K562 (cell line): Measurements from ENCODE around the gene RACGAP1. TPM values are rescaled to one million over a fixed set of nuclear protein-coding genes. Genes with fewer than 3 reads are reported as not detected.

ENCODE experiments used
- ATAC-seq: fragments of 200-7000 bp; cut with Tn5 transposase; 3 replicates; pipeline ENCODE4 v1.9.1; 2020; ENCODE audit warnings: moderate library complexity
- BruUV-seq: library from RNA; stranded (reverse); fragments of 400-500 nt; replicated peaks from 2 replicates; lab custom pipeline; 2021; lab: Mats Ljungman, UMichigan
- CTCF ChIA-PET: fragments of 300-600 bp; formaldehyde crosslinking; extraction: SDS; loops from one replicate; lab custom pipeline; 2021; ENCODE audit warnings: low intra/inter-chr PET ratio; lab: Yijun Ruan, JAX
- POLR2A ChIA-PET: fragments of 300-600, 350-650 bp; sonication (Branson Sonifier 250); formaldehyde crosslinking; extraction: SDS; loops from one replicate; lab custom pipeline; 2021; ENCODE audit warnings: antibody characterized with exemption, inconsistent platforms; lab: Yijun Ruan, JAX
- DNase-seq, 4 experiments: peaks; one replicate each; pipeline versions ENCODE4 v3.0.0 to v3.0.0-alpha.2; 2011 to 2018; ENCODE audit warnings: low spot score in 3 of 4, mixed read lengths in 3 of 4; ENCODE audit errors: extremely low read depth in 1 of 4
- FAIRE-seq: peaks from 2 replicates; lab custom pipeline; 2011; peaks lifted over from hg19 to GRCh38; lab: Jason Lieb, UNC
- H2AFZ ChIP-seq: 2 replicates; pipeline ENCODE4 v1.6.0; 2011; ENCODE audit warnings: low read depth, low read length, control low read depth, inconsistent platforms
- H3K27ac ChIP-seq: fragments of 200-600 bp; 3 replicates; pipeline ENCODE4 v1.8.0; 2011; ENCODE audit warnings: low read depth, mild to moderate bottlenecking, control low read depth, inconsistent platforms, low read length, moderate library complexity, mixed read lengths; ENCODE audit errors: extremely low read depth
- H3K27me3 ChIP-seq, 2 experiments: fragments of 300-600 bp in 1 of 2; 2 replicates in 1 of 2; 3 replicates in 1 of 2; pipeline versions ENCODE4 v1.6.0 to v1.8.0; 2011; ENCODE audit warnings: inconsistent platforms in 2 of 2, low read length in 2 of 2, mild to moderate bottlenecking in 1 of 2, mixed read lengths in 1 of 2, moderate library complexity in 1 of 2; ENCODE audit not compliant: control insufficient read depth in 2 of 2, insufficient read depth in 2 of 2
- H3K36me3 ChIP-seq: fragments of 300-600 bp; 3 replicates; pipeline ENCODE4 v1.8.0; 2011; ENCODE audit warnings: mild to moderate bottlenecking, low read length, inconsistent platforms; ENCODE audit not compliant: control insufficient read depth, insufficient read depth
- H3K4me1 ChIP-seq, 2 experiments: fragments of 200-600 bp in 1 of 2; replicated peaks in 1 of 2; 2 replicates in 1 of 2; 3 replicates in 1 of 2; pipeline versions ENCODE4 v1.5.1 to v1.8.0; 2011; ENCODE audit warnings: inconsistent platforms in 2 of 2, low read length in 2 of 2, mild to moderate bottlenecking in 1 of 2, mixed read lengths in 1 of 2, moderate library complexity in 1 of 2; ENCODE audit not compliant: control insufficient read depth in 2 of 2, insufficient read depth in 2 of 2
- H3K4me2 ChIP-seq: 2 replicates; pipeline ENCODE4 v1.6.1; 2011; ENCODE audit warnings: low read length, control low read depth, inconsistent platforms, mixed read lengths; ENCODE audit not compliant: insufficient read depth
- H3K4me3 ChIP-seq: fragments of 200-600 bp; sonication (generic), shearing (Covaris generic); 2 replicates; pipeline ENCODE4 v1.5.1; 2016; ENCODE audit warnings: control low read depth, inconsistent platforms
- H3K79me2 ChIP-seq: fragments of 200-600 bp; 3 replicates; pipeline ENCODE4 v1.8.0; 2011; ENCODE audit warnings: low read length, inconsistent platforms; ENCODE audit not compliant: control insufficient read depth, insufficient read depth
- H3K9ac ChIP-seq, 2 experiments: 2 replicates each; pipeline versions ENCODE4 v1.6.0 to v1.6.1; 2011; ENCODE audit warnings: low read depth in 2 of 2, low read length in 2 of 2, control low read depth in 1 of 2, inconsistent platforms in 1 of 2, mild to moderate bottlenecking in 1 of 2, mixed read lengths in 1 of 2; ENCODE audit not compliant: insufficient read depth in 1 of 2
- H3K9me1 ChIP-seq: one replicate; pipeline ENCODE4 v1.6.0; 2011; ENCODE audit warnings: inconsistent platforms, mild to moderate bottlenecking, low read length, moderate library complexity; ENCODE audit not compliant: control insufficient read depth, insufficient read depth
- H3K9me3 ChIP-seq: replicated peaks from 2 replicates; pipeline ENCODE4 v1.5.1; 2011; ENCODE audit warnings: low read depth, low read length, inconsistent platforms; ENCODE audit not compliant: control insufficient read depth, insufficient read depth
- H4K20me1 ChIP-seq: replicated peaks from 2 replicates; pipeline ENCODE4 v1.6.1; 2011; ENCODE audit warnings: low read length, inconsistent platforms, mixed read lengths; ENCODE audit not compliant: control insufficient read depth, insufficient read depth
- BRD4 ChIP-seq: fragments of 200-600 bp; sonication (generic); IDR thresholded peaks from 2 replicates; pipeline ENCODE4 v1.6.1; 2017; ENCODE audit warnings: inconsistent platforms
- POLR2H ChIP-seq: IDR thresholded peaks from 2 replicates; pipeline ENCODE4 v1.6.1; 2016; ENCODE audit warnings: missing genetic modification characterization, low read depth, mild to moderate bottlenecking, control low read depth, missing compliant biosample characterization, moderate library complexity
- WGBS: fragments of 100-300 bp; shearing (Covaris generic); methylation state at CpG from one replicate; pipeline ENCODE4 v1.1.6; 2016; ENCODE audit warnings: low coverage, mixed read lengths; ENCODE audit not compliant: insufficient coverage; ENCODE audit errors: missing lambda C conversion rate; 5-methylcytosine and 5-hydroxymethylcytosine counted together
- in situ Hi-C: fragments of 300-500 bp; cut with MboI; formaldehyde crosslinking; loops from 4 replicates; pipeline ENCODE4 v1.15.0; 2018; ENCODE audit warnings: inconsistent platforms, mixed read lengths
- intact Hi-C: fragments of 100-400 bp; cut with micrococcal nuclease; formaldehyde crosslinking; loops from 2 replicates; pipeline ENCODE4 v1.14.2; 2022
- polyA plus RNA-seq, 8 experiments: library from polyadenylated mRNA; depleted of rRNA in 4 of 8; stranded (reverse) in 5 of 8; unstranded in 3 of 8; fragments of >200 nt; fragmentation: Nextera tagmentation in 2 of 8; fragmentation: Illumina TruSeq in 1 of 8; extraction: Ambion mirVana in 2 of 8; extraction: Trizol in 1 of 8; gene quantifications; 2 replicates each; pipeline versions ENCODE4 v1.2.1 to v1.2.3, GENCODE V29; 2011 to 2014; ENCODE audit warnings: inconsistent platforms in 1 of 8, missing spikeins in 1 of 8
- total RNA-seq, 7 experiments: library from RNA; depleted of rRNA in 6 of 7; stranded (reverse); fragments of >200 nt in 6 of 7; fragmentation: Illumina TruSeq in 2 of 7; extraction: Trizol in 2 of 7; gene quantifications; 2 replicates each; pipeline versions ENCODE4 v1.2.1 to v1.2.3, GENCODE V29; 2011 to 2021; ENCODE audit warnings: low replicate concordance in 1 of 7

The RACGAP1 gene
- total and polyA plus RNA-seq, 9 of the 15 experiments (the other 6 are each of a cell fraction or from before 2014, with no cell fraction given), result 56.4 to 92.9 (median 71.8) TPM

DNA sequence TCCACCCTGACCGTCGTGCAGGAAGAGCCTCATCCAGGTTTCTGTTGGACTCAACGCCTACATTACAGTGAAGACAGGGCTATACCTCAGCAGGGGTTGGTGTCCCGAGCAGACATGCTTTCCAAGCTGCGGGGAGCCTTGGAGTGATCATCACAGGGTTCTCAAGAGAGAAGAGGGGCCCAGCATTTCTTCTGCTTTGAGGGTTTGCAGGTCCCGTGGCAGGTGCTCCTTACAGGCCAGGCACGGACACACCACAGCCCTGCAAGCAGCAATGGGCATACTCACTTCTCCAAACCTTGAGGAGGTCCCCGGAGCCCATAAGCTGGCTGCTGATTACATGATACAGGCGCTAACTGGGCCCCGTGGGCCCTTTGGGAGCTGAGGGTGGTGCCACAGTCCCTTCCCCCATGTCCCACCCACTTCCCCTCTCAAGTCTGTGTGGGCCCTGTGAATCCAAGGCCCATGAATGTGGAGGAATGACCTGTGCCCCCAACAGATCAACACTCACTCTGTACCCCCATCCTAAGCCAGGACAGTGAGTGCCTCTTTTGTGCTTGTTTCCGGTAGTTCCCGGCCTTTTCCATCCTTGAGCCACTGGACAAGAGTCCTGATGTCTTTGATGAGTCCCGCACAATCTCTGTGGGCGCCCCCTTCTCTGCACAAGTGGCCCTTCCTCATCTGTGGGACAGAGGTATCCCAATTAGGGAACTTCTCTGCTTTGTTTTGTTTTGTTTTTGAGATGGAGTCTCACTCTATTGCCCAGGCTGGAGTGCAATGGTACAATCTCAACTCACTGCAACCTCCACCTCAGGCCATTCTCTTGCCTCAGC is 73.7 kb downstream of the RACGAP1 start:
- no peaks in the 10 kb centered on the region for H3K9me3 ChIP-seq
- TF ChIP-seq BRD4, result no peak
- no peak for TF ChIP-seq POLR2H (tag)
- TF ChIP-seq, all 486 proteins: peak for 0
- FAIRE-seq (no peak), DNase-seq (no peak), ATAC-seq (no peak)
- Histone ChIP-seq H4K20me1 (no peaks in the 10 kb centered on the region), H3K4me1 (peaks cover 0 to 25% of the 10 kb centered on the region in 2 experiments; a peak in 2 of 5 replicates), H3K79me2 (no peaks in the 10 kb centered on the region), H3K36me3 (no peaks in the 10 kb centered on the region), H3K4me3 (no peak overlapping the region), H3K4me2 (no peak overlapping the region), H2AFZ (0 out of 2 replicates have a peak overlapping the region, but pooled peaks have one; percentile 9), H3K27ac (no peak overlapping the region), H3K9ac (no peak overlapping the region), H3K9me1 (no peaks in the 10 kb centered on the region), H3K27me3 (peaks cover 8 to 34% of the 10 kb centered on the region in 2 experiments; a peak in 3 of 5 replicates)
- ChIA-PET CTCF (no interaction called here), POLR2A (interaction anchor here (0.7 kb wide), 1 partner anchor 20 kb away, joined by 3 read pairs; no protein-coding TSS in a partner anchor)
- WGBS, result 20% methylated on average over 14 of the region's 14 CpGs
- intact Hi-C loops, result no loop called here
- in situ Hi-C loops, result no loop called here
- BruUV-seq, result no TSS peak
